NK-92 (cell line): ENCODE measurements around the gene SPTBN4.
A peak's percentile ranks its signal among the peaks of the same experiment; 100 is the strongest.

Experiments used
- DNase-seq: peaks from one replicate; lab custom pipeline; 2025; ENCODE audit not compliant: unreplicated experiment; lab: John Stamatoyannopoulos, UW

Gene SPTBN4

DNA sequence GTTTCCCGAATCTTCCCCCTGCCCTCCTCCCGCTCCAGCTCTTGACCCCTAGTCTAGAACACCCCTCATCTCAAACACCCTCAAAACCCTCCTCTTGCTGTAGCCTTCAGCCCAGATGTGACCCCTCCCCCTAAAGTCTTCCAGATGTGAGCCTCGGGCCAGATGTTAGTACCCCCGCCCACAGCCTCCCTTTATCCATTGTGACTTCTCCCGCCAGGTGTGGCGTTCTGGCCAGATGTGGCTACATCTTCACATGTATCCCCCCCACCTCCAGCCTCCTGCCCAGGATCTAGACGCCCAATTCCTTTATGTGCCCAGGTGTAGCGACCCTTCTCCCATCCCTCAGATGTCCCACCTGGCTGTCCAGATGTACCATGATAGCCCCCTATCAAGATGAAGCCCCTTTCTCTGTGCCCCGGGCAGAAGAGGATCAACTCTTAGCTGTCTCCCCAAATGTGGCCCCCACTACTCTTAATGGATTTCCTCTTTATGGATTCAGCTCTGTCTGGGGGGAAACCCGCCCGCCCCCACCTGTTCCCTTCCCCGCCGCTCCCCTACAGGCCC, 133.9 kb downstream of the SPTBN4 start:
- no peak for DNase-seq

DNA sequence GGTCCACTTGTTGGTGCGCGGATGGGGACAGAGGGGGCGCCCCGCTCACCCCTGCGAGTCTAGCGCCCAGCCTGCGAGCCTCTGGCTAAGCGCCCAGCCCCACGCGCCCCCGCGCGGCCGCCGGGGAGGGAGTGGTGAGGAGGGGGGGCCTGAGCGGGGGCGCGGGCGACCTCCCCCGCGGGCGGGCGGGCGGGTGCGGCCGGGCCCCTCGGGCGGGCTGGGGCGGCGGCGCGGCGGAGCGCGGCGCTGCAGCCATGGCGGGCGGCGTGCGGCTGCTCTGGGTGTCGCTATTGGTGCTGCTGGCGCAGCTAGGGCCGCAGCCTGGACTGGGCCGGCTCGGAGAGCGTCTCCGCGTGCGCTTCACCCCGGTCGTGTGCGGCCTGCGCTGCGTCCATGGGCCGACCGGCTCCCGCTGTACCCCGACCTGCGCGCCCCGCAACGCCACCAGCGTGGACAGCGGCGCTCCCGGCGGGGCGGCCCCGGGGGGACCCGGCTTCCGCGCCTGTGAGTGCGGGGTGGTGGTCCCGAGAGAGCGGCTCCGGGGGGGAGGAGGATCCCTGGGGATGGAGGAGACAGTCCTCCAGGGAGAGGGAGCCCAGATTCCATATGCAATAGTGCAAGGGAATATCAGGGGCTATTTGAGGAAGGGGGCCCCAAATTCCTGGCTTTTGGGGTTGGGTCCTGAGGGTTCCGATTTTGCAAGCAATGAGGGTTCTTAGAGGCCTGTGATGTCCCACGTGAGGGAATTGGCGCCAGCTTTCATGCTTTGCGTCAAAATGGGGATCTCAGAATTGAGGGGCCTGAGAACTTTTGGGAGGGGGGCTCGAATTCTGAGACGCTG, 134.6 kb downstream of the SPTBN4 start, which contains the start of gene LTBP4:
LTBP4 (plus strand) TSS at position 236 of the 841 bp plus-strand sequence; CDS start at position 255, 19 bp downstream.
- DNase-seq = no peak

DNA sequence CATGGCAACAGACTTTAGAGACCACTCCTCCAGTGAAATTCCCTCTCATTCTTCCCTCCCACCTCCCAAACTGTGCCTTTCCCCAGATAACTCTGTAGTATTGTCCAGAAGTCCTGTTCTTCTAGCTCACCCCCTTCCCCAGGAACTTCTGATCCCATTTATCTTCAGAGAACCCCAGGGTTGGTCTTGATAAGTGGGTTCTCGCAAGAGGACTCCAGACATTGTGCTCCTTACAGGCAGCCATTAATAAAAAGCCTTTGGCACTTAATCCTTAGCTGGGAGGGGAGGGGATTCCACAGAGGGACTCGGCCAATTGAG, 136.2 kb downstream of the SPTBN4 start:
- DNase-seq = no peak

DNA sequence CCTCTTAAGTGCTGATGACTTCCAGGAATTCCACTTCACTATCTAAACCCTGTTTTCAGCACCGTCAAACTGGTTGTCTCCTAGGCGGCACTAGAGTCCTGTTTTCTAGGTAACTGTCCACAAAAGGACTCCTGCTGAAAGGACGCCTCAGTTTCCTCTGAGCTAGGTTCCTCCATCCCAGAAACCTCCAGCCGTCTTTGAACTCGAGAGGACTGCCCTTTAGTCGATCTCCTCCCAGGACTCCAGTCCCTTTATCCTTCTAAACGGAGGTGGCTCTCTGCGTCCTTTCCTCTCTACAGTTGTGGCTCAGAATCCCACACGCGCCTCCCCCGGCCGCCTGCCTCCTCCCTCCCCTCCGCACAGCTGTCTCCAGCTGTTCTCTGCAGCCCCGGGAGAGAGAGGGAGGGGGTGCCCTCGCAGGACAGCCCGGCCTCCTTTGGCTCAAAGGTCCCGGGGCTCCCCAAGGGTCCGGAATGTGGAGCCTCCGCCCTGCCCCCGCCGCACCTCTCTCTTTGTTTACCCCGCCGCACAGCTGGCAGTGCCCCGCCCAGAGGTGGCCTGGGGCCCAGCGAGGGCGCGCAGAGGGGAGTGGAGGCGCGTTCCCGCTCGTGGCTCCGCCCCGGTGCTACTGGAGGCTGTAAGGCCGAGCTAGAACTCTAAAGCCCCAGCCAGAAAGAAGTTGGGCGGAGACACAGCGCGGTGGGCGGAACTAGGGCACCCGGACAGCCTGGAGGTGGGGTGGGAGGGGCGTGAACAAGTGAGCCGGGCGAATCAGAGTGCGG, 136.8 kb downstream of the SPTBN4 start:
- DNase-seq = peak; percentile 62

DNA sequence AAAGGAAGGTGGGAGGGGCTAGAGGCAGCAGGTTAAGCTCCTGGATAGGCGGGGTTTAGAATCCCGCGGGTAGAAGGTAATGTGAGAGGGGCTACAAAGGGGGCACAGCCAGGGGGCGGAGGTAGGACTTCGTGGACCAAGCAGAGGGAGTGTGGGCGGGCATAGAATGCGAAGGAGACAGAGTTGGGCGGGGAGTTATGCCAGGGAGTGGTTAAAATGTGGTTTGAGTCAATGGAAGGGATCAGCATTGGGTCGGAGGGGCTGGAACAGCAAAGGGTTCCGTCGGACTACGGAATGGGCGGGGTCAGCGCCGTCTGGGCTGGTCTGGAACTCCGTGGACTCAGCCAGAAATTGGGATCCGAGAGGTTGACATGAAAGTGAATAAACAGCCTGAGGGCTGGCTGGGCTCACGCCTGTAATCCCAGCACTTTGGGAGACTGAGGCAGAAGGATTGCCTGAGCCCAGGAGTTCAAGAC, 137.4 kb downstream of the SPTBN4 start:
- no peak for DNase-seq

DNA sequence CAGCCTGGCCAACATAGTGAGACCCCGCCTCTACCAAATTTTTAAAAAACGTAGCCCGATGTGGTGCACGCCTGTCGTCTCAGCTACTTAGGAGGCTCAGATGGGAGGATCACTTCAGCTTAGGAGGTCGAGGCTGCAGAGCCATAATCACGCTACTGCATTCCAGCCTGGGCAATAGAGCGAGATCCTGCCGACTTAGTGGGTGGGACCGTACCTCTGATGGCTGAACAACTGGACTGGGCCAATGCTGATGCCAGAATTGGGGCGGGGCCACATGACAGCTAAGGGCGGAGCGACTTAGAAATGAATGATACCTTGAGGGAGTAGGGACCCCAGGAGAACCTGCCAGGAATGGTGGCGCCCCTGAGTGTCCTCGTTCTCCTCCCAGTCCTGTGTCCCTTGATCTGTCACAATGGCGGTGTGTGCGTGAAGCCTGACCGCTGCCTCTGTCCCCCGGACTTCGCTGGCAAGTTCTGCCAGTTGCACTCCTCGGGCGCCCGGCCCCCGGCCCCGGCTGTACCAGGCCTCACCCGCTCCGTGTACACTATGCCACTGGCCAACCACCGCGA, 137.9 kb downstream of the SPTBN4 start:
- DNase-seq = no peak

DNA sequence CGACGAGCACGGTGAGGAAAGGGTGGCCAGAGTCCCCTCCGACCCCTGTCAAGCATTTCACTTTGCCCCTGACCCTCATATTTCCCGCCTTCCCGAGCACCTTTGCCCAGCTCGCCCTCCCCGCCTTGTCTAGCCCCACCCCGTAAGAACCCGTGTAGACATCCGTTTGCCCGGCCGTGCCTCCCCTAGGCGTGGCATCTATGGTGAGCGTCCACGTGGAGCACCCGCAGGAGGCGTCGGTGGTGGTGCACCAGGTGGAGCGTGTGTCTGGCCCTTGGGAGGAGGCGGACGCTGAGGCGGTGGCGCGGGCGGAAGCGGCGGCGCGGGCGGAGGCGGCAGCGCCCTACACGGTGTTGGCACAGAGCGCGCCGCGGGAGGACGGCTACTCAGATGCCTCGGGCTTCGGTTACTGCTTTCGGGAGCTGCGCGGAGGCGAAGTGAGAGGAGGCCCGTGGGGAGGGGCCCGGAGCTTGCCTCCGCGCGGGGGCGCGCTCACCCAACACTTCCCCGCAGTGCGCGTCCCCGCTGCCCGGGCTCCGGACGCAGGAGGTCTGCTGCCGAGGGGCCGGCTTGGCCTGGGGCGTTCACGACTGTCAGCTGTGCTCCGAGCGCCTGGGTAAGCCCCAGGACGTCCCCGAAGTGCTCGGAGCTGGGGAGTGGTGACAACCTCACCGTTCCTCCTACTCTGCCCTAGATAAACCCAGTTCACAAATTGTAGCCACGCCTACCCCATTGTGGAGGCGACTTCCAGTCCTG, 138.6 kb downstream of the SPTBN4 start:
- DNase-seq = no peak

DNA sequence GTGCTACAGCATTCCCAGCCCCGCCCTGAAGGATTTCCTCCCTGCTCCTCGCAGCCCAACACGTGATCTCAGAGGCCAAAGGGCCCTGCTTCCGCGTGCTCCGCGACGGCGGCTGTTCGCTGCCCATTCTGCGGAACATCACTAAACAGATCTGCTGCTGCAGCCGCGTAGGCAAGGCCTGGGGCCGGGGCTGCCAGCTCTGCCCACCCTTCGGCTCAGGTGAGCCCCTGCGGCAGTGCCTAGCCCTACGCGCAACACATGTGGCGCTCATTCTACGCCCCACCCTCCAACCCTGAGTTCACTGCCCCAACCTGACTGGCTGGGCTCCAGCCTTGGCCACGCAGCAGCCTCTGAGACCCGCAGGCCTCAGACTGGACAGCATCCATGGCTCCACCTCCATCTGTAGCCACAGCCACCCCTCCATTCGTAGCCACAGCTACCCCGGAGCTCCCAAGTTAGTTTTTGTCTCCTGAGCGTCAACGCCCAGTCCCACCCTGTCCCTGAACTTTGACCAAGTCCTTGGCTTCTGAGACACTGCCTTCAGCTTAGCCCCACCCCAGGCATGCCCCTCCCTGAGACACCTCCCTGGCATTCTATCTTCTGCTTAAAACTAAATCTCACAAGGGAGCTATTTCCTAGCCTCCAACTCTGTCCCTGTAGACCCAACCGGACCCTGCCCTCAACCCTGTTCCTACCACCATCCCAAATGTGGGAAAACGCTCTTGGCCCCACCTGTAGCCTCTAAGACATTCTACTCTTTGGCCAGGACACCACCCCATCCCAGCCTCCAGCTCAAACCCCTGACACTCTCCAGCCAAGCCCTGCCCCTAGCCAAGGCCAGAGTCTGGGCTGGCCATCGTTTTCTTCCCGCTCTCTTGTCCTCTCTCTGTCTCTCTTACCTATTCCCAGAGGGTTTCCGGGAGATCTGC, 140.8 kb downstream of the SPTBN4 start:
- DNase-seq = no peak

DNA sequence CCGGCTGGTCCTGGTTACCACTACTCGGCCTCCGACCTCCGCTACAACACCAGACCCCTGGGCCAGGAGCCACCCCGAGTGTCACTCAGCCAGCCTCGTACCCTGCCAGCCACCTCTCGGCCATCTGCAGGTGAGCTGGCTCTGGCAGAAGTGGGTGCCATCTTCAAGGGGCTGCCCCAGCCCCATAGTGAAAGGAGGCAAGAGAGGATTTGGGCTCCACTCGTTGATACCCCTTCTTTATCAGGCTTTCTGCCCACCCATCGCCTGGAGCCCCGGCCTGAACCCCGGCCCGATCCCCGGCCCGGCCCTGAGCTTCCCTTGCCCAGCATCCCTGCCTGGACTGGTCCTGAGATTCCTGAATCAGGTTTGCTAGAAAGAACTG, 141.4 kb downstream of the SPTBN4 start:
- no peak for DNase-seq

DNA sequence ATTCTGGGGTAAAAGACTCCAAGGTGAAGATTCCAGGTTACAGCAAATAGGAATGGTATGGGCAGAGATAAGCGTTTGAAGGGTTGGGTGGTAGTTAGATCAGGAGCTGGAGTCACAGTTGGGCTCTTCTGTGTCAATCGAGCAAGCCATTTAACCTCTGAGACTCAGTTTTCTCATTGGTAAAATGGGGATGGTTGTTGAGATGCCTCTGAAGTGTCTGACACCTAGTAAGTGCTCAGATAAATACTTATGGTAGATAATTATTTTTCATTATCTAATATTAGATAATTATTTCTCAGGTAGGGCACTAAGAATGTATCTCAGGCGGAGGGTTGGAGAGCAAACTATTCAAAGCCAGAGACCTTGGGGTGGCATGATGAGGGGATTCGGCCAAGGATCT, 142.2 kb downstream of the SPTBN4 start:
- DNase-seq = no peak

DNA sequence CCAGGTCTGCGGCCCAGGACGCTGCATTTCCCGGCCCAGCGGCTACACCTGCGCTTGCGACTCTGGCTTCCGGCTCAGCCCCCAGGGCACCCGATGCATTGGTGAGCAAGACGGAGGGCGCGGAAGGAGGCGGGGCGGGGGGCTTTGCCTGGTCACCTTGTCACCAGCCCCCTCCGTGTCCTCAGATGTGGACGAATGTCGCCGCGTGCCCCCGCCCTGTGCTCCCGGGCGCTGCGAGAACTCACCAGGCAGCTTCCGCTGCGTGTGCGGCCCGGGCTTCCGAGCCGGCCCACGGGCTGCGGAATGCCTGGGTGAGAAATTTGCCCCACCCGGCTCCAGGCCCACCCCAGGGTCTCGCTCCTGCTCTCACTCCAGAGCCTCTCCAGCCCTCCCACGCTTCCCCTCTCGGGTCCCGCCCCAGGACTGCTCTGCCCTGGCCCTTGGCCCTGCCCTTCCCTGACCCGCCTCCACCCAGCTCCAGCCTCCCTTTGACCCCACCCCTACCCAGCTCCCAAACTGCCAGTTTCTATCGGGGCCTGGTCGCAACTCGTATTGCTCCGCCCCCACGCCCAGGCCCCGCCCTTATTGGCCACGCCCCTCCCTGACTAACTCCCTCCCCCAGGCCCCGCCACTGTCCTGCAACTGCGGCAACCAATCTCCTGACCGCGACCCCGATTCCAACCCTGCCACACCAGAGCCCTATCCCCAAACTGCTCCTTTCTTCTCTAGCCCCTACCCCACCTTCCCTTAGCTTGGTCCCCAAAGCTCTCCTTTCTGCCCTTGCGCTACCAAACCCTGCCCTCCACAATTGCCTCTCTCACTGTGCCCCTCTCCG, 143.0 kb downstream of the SPTBN4 start:
- no peak for DNase-seq

DNA sequence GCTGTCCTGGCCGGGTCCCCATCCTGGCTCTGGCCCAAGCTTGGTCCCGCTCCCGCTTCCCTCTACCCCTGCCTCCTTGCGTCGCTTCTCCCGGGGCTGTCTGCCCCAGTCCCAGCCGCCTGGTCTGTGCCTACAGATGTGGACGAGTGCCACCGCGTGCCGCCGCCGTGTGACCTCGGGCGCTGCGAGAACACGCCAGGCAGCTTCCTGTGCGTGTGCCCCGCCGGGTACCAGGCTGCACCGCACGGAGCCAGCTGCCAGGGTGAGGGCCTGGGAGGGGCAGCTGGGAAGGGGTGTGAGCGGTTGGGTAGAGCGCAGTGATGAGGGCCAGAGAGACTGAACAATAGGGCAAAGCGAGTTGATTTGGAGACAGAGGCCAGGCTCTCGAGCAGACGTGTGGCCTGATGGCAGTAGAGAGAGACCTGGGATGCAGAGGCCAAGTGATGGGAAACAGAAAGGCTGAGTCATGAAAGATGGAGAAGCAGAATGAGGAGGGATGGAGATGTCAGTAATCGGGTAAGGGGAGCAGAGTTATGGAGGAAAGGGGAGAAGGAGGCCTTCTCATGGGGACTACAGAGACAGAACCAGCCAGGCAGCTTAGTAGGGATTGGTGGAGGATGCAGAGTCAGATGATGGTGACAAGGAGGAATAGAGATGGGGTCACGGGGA, 143.7 kb downstream of the SPTBN4 start:
- no peak for DNase-seq

DNA sequence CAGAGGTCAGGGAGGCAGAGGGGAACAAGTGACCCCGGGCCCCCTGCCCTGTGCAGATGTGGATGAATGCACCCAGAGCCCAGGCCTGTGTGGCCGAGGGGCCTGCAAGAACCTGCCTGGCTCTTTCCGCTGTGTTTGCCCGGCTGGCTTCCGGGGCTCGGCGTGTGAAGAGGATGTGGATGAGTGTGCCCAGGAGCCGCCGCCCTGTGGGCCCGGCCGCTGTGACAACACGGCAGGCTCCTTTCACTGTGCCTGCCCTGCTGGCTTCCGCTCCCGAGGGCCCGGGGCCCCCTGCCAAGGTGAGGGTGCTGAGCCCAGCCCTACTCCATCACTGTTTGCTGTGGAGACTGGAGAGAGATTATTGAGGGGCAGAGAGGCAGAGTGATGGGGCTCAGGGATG, 144.3 kb downstream of the SPTBN4 start:
- no peak for DNase-seq

DNA sequence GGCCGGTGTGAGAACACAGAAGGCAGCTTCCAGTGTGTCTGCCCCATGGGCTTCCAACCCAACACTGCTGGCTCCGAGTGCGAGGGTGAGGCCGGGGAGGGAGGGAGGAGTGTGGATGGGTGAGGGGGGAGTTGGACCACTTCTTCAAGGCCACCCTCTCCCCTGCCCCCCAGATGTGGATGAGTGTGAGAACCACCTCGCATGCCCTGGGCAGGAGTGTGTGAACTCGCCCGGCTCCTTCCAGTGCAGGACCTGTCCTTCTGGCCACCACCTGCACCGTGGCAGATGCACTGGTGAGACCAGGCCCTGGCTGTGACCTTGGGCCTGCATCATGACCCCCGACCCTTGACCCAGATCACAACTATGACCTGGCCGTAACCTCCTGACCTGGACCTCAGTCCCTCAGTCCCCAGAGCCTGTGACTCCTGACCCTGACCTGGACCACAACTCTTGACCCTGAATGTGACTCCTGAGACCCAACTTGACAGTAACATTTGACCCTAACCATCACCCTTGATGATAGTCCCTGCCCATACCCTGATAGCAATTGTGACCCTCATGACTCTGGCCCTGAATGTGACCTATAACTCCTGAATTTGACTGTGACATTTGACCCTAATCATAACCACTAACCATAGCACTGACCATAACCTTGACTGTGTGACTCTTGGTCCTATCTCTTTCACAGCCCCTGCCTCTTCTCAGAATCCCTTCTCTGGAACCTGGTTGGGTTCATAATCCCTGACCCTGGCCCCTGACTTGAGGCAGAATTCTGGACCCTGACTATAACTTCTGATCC, 145.3 kb downstream of the SPTBN4 start:
- no peak for DNase-seq

DNA sequence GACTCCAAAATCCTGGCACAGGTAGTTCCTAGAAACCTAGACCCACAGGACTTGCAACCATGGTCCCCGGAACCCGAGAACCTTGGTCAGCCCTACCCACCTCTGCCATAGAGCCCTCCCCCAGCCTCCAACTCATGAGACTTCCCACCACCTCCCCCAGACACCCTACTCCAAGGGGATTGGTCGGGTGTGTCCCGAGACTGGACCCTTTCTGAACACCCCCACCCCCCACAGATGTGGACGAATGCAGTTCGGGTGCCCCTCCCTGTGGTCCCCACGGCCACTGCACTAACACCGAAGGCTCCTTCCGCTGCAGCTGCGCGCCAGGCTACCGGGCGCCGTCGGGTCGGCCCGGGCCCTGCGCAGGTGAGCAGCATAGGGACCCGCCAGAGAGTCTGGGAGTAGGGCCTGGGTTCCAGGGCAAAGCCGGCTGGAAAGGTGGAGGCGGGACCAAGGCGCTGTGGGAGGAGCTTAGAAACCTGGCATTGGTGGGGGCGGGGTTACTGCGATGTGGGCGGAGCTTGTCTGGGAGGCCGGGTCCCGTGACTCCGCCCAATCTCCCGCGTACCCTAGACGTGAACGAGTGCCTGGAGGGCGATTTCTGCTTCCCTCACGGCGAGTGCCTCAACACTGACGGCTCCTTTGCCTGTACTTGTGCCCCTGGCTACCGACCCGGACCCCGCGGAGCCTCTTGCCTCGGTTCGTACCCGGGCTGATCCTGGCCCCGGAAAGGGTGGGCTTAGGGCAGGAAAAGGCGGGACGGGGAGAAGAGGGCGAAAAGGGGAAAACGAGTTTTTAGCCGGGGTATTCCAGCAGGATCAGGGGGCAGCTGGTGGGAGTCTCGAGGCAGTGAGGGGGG, 146.3 kb downstream of the SPTBN4 start:
- no peak for DNase-seq
